Astrocyte of the spinal cord (primary cell): ENCODE measurements around the gene PAWR.

ENCODE experiments used
- DNase-seq: peaks from one replicate; pipeline ENCODE4 v3.0.0; 2011; ENCODE audit warnings: low read depth, low spot score
- H3K4me3 ChIP-seq: 2 replicates; pipeline ENCODE4 v1.5.1; 2011; ENCODE audit warnings: low read depth, mild to moderate bottlenecking, low read length, moderate library complexity
- CTCF ChIP-seq: IDR thresholded peaks from 2 replicates; pipeline ENCODE4 v1.5.1; 2012; ENCODE audit warnings: low read depth, mild to moderate bottlenecking, low read length, inconsistent platforms
- in situ Hi-C: cut with HindIII; loops from 2 replicates; pipeline ENCODE4 v1.10.0; 2017; ENCODE audit warnings: low sequenced_read_pairs

PAWR gene

GRCh38 chr12:79690638-79691510 is at the start of gene PAWR:
Gene PAWR, minus strand, starts transcription at chr12:79690964. Its CDS starts 720 bp downstream, at chr12:79690244.
- H3K4me3 ChIP-seq, result peak within 1 kb of the TSS; percentile 93
- TF ChIP-seq CTCF, result peak; percentile 30
- peak; percentile 93 for DNase-seq
- in situ Hi-C loops, result no loop called here

GRCh38 chr12:79737875-79738718 is 47.3 kb upstream of the PAWR start:
- DNase-seq, result peak; percentile 74
- peak; percentile 70 for TF ChIP-seq CTCF
- H3K4me3 ChIP-seq, result no peak overlapping the region
- in situ Hi-C loops, result no loop called here

- TF ChIP-seq CTCF, result no peak
- H3K4me3 ChIP-seq, result no peak overlapping the region
- in situ Hi-C loops, result no loop called here
- DNase-seq, result no peak
Measured at GRCh38 chr12:79732638-79733037, 41.9 kb upstream of the PAWR start.

GRCh38 chr12:79725987-79726386 is 35.2 kb upstream of the PAWR start:
- DNase-seq, result peak; percentile 77
- H3K4me3 ChIP-seq, result no peak overlapping the region
- in situ Hi-C loops, result no loop called here
- TF ChIP-seq CTCF, result no peak

- no peak overlapping the region for H3K4me3 ChIP-seq
- DNase-seq, result no peak
- in situ Hi-C loops, result no loop called here
- TF ChIP-seq CTCF, result no peak
Measured at GRCh38 chr12:79717006-79717405, 26.2 kb upstream of the PAWR start.

- DNase-seq, result no peak
- in situ Hi-C loops, result no loop called here
- no peak for TF ChIP-seq CTCF
- no peak overlapping the region for H3K4me3 ChIP-seq
Measured at GRCh38 chr12:79715308-79715707, 24.5 kb upstream of the PAWR start.
